Endothelial cell (in vitro differentiated cells): ENCODE measurements around the gene CCDC17. TPM values are rescaled to one million over a fixed set of nuclear protein-coding genes. Genes with fewer than 3 reads are reported as not detected.

Experiments
- DNase-seq: peaks from one replicate; pipeline ENCODE4 v3.0.0; 2021; ENCODE audit warnings: low spot score
- H3K27ac Mint-ChIP-seq: one replicate; pipeline ENCODE4 v1.8.0; 2021; ENCODE audit warnings: mixed read lengths, inconsistent platforms; ENCODE audit not compliant: unreplicated experiment
- H3K27me3 Mint-ChIP-seq: one replicate; pipeline ENCODE4 v1.8.0; 2021; ENCODE audit warnings: mild to moderate bottlenecking, moderate library complexity, mixed read lengths, inconsistent platforms; ENCODE audit not compliant: unreplicated experiment
- H3K36me3 Mint-ChIP-seq: one replicate; pipeline ENCODE4 v1.8.0; 2021; ENCODE audit warnings: mild to moderate bottlenecking, low read depth, mixed read lengths, inconsistent platforms; ENCODE audit not compliant: unreplicated experiment
- H3K4me1 Mint-ChIP-seq: one replicate; pipeline ENCODE4 v1.8.0; 2021; ENCODE audit warnings: mild to moderate bottlenecking, mixed read lengths, inconsistent platforms; ENCODE audit not compliant: unreplicated experiment
- H3K4me3 Mint-ChIP-seq: one replicate; pipeline ENCODE4 v1.8.0; 2021; ENCODE audit warnings: mild to moderate bottlenecking, mixed read lengths, inconsistent platforms; ENCODE audit not compliant: unreplicated experiment
- H3K9me3 Mint-ChIP-seq: one replicate; pipeline ENCODE4 v1.8.0; 2021; ENCODE audit warnings: mixed read lengths, inconsistent platforms; ENCODE audit not compliant: unreplicated experiment
- CTCF ChIP-seq: fragments of 200-600 bp; sonication (generic); IDR thresholded peaks from one replicate; pipeline ENCODE4 v1.5.0; 2021; ENCODE audit warnings: antibody characterized with exemption; ENCODE audit not compliant: unreplicated experiment
- total RNA-seq: library from RNA; stranded (reverse); fragmentation: NEBNext Ultra II Directional; extraction: Animal tissue kit (Norgen Biotek cat#: 25700); gene quantifications from one replicate; pipeline ENCODE4 v1.2.1, GENCODE V29; 2021; ENCODE audit not compliant: unreplicated experiment

CCDC17 gene
- total RNA-seq, 1 donor from 2014 or later = 3.9 TPM

DNA sequence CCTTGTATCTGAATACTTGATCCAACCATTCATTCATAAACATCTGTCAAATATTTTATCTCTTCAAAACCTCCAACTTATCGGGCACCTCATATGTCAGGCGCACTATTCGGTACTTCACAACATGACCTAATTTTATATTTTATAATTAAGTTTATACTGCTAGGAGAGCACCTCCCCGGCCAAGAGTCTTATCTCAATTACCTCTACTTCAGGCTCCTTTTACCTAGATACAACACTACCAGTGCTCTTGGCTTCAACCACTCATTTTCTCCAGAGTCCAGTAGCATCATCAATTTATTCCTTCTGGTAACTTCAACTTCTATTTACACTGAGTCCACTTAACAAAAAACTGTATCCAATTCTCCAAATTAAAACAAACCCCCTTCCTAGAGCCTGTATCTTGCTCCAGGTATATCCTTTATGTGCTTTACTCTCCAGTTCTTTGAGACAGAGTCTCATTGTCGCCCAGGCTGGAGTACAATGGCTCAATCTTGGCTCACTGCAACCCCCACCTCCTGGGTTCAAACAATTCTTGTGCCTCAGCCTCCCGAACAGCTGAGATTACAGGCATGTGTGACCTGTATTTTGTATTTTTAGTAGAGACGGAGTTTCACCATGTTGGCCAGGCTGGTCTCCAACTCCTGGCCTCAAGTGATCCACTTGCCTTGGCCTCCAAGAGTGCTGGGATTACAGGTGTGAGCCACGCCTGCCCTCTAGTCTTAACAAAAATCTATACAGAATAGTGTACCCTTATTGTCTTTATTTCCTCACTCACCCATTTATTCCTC lies 43.7 kb upstream of the CCDC17 start:
- Mint-ChIP-seq H3K36me3 (peaks cover under 1% of the 10 kb centered on the region), H3K4me3 (no peak overlapping the region), H3K4me1 (peaks cover 3% of the 10 kb centered on the region), H3K27me3 (no peaks in the 10 kb centered on the region), H3K9me3 (no peaks in the 10 kb centered on the region), H3K27ac (no peak overlapping the region)
- no peak for TF ChIP-seq CTCF
- DNase-seq = no peak

GRCh38 chr1:45666836-45667235 lies 43.0 kb upstream of the CCDC17 start:
- TF ChIP-seq CTCF = no peak
- DNase-seq = no peak
- peaks cover 3% of the 10 kb centered on the region for H3K4me1 Mint-ChIP-seq
- H3K4me3 Mint-ChIP-seq = no peak overlapping the region
- H3K36me3 Mint-ChIP-seq = no peaks in the 10 kb centered on the region
- H3K27me3 Mint-ChIP-seq = no peaks in the 10 kb centered on the region
- H3K9me3 Mint-ChIP-seq = no peaks in the 10 kb centered on the region
- H3K27ac Mint-ChIP-seq = no peak overlapping the region

GRCh38 chr1:45660336-45660735 lies 36.5 kb upstream of the CCDC17 start:
- no peak for DNase-seq
- H3K27me3 Mint-ChIP-seq = no peaks in the 10 kb centered on the region
- H3K4me3 Mint-ChIP-seq = no peak overlapping the region
- no peaks in the 10 kb centered on the region for H3K9me3 Mint-ChIP-seq
- TF ChIP-seq CTCF = no peak
- no peak overlapping the region for H3K27ac Mint-ChIP-seq
- no peaks in the 10 kb centered on the region for H3K4me1 Mint-ChIP-seq
- H3K36me3 Mint-ChIP-seq = peaks cover 6% of the 10 kb centered on the region

DNA sequence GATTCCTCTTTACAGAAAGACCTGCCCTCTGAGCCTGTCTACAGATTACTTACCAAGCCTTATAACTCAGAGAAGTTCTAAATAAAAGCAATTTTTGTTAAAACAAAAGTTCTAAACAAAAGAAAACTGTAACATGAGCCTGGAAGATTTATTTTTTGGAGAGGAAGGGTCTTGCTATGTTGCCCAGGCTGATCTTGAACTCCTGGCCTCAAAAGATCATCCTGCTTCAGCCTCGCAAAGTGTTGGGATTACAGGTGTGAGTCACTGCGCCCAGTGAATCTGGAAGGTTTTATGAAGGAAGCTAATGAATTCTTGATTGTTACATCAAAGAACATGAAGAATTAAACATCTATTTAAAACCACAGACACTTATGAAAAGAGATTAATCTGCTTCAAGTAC lies 35.4 kb upstream of the CCDC17 start:
- Mint-ChIP-seq H3K4me3 (no peak overlapping the region), H3K36me3 (peaks cover 9% of the 10 kb centered on the region), H3K9me3 (no peaks in the 10 kb centered on the region), H3K27me3 (no peaks in the 10 kb centered on the region), H3K4me1 (no peaks in the 10 kb centered on the region), H3K27ac (no peak overlapping the region)
- no peak for DNase-seq
- no peak for TF ChIP-seq CTCF

DNA sequence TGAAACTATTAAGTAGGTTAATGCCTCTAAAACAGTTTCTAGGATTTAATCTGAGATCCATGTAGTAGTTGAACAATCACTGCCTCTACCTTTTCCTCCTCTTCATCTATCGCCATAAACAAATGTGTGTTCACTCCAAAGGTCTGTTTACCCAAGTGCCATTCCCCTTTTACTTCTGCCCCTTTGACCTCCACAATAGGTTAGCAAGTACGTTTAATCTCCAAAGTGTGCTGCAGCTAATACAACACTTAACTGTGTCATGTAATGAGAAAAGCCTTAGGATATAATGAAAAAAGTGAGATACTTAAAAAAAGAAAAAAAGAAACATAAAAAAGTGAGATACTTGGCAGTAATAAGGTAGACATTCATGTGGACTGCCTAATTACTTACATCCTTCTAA lies 34.3 kb upstream of the CCDC17 start:
- Mint-ChIP-seq H3K36me3 (peaks cover 9% of the 10 kb centered on the region), H3K9me3 (no peaks in the 10 kb centered on the region), H3K4me1 (no peaks in the 10 kb centered on the region), H3K27me3 (no peaks in the 10 kb centered on the region), H3K4me3 (no peak overlapping the region), H3K27ac (no peak overlapping the region)
- no peak for TF ChIP-seq CTCF
- DNase-seq = no peak
